Measurements from ENCODE around the gene CAMSAP1.

CAMSAP1 gene

DNA sequence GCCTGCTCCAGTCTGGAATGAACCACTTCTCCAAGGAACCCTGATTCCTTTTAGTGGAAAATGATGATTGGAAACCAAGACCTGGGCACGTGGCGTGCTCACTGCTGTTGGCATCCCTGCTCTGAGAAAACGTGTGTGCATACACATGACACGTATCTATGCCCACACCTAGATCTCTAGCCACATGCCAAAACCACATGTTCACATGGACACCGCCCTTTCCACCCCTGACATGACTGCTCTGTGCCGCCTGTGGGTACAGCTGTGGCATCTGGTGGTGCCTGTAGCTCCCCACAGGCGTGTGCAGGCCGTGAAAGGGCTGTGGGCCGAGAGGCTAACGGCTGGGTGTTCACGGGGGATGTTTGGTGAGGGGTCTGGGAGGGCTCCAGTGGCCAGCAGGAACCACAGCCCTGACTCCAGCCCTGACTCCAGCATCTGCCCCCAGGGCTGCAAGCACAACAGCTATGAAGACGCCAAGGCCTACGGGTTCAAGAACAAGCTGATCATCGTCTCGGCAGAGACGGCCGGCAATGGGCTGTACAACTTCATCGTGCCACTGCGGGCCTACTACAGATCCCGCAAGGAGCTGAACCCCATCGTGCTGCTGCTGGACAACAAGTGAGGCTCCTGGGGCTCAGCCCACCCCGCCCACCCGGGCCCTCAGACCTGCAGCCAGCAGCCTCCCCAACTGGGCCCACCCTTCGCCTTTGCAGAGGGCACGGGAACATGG lies 130.3 kb downstream of the CAMSAP1 start:
- DNase-seq, result no peak

GRCh38 chr9:135775911-135776310 lies 131.4 kb downstream of the CAMSAP1 start:
- no peak for DNase-seq

GRCh38 chr9:135774794-135775525 lies 132.4 kb downstream of the CAMSAP1 start:
- no peak for DNase-seq

DNA sequence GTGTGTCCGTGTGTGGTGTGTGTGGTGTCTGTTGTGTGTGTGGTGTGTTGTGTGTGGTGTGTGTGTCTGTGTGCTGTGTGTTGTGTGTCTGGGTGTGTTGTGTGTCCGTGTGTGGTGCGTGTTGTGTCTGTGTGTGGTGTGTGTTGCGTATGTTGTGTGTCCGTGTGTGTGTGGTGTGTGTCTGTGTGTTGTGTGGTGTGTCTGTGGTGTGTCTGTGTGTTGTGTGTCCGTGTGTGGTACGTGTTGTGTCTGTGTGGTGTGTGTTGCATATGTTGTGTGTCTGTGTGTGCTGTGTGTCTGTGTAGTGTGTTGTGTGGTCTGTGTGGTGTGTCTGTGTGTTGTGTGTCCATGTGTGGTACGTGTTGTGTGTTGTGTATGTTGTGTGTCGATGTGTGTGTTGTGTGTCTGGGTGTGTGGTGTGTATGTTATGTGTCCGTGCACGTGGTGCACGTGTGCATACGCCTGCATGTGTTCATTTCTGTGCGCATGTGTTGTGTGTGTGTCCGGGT lies 133.1 kb downstream of the CAMSAP1 start:
- DNase-seq, result no peak

DNA sequence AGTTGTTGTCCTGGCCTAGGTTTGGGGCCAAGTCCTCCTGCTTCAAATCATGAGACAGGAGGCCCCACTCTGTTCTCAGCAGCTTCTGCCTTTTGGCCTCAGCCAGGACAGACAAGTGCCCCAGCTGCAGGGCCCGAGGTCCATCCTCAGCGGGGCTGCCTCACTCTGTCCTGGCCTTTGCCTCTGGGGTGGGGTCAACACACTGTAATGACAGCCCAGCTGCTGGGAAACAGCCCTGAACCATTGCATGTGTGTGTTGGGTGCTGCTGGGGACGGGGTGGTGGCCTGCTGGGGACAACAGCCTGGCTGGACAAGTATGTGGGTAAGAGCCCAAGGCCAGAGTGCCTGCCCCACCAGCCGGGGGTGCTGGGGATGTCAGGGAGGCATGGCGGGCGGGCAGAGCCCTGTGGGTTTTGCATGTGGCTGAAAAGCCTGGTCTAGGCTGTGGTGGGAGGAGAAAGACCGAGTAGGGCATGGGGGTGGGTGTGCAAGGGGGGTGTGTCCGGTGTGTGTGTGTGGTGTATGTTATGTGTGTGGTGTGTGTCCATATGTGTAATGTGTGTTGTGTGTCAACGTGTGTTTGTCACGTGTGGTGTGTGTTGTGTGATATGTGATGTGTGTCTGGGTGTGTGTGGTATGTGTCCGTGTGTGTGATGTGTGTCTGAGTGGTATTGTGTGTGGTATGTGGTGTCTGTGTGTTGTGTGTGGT lies 133.7 kb downstream of the CAMSAP1 start:
- no peak for DNase-seq

DNA sequence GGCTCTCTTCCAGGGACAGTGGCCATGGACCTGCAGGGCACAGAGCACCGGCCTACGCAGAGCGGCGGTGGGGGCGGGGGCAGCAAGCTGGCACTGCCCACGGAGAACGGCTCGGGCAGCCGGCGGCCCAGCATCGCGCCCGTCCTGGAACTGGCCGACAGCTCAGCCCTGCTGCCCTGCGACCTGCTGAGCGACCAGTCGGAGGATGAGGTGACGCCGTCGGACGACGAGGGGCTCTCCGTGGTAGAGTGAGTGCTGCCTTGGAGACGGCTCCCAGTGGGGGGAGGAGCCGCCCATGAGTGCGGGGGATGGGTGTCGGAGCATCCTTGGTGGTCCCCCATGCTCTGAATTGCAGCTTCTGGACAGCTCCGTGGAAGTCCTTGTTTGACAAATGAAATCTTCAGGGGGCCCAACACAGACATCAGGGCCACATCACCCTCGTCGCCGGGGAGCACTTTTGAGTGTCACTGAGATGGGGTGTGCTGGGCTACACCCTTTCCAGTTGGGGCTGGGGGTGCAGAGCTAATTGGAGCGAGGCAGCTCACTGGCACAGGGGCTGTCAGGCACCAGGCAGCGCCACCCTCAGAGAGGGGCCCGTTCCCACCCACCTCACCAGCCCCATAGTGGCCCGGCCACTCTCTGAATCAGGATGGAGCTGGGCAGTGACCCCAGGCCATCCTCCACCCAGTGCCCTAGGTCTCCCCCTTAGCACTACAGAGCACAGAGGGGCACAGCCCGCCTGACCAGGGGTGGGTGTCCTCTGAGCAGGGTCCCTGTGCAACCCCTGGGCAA lies 134.4 kb downstream of the CAMSAP1 start:
- no peak for DNase-seq

DNA sequence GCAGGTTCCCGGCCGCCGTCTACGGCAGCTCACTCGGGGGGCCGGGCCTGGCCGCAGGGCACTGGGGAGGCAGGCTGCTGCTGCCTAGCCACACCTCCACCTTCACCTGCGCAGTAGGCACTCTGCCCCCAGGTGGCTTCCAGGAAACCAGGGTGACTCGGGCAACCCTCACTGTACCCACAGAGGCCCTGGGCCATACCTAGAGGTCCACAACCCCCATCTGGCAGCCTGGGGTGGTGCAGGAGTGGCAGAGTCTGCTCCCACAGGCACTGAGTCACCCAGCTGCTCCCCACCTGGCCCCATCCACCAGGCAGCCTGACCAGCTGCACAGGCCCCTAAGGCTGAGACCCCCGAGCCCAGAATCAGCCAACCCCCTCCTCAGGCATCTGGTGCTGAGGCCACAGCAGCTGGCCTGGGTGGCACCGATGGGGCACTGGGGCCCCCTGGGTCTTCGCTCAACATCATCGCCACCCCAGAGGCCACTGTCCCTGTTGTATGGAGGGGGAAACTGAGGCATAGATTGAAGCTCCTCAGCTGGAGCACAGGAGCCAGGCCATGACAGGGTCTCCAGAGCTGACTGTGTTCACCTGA lies 135.2 kb downstream of the CAMSAP1 start:
- DNase-seq, result no peak

DNA sequence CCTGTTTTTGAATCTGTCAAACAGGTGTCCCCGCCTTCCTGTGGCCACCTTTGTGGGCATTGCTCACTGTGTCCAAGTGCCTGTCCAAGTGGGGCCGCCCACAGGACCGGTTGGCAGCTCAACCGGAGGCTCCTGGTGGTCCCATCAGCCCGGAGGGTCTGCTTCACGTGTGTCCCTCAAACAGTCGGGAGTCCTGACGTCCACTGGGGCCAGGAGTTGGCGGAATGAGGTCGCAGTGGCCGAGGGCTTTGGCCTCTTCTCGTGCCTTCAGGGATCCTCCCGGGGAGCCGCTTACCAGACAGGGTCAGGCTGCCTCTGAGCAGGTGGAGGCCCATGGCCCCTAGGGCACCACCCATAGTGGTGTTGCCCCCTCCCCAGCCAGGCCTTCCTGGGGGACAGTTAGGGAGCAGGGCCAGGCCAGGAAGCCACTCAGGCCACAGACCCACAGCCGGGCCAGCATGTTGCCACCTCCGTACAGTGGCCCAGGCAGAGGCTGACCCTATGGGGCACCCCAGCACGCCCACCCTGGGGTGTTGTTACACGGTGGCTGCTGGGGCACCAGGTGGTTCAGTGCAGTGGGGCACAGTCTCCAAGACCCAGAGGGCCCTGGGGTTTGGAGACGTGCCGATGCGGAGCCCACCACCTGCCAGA lies 135.8 kb downstream of the CAMSAP1 start:
- DNase-seq, result no peak

- no peak for DNase-seq
These were observed 136.6 kb downstream of the CAMSAP1 start for GRCh38 chr9:135770771-135771170.

GRCh38 chr9:135770203-135770535 lies 137.2 kb downstream of the CAMSAP1 start:
- DNase-seq, result no peak

GRCh38 chr9:135769489-135770202 lies 137.7 kb downstream of the CAMSAP1 start:
- DNase-seq, result no peak

- DNase-seq, result no peak
These were observed 138.7 kb downstream of the CAMSAP1 start for GRCh38 chr9:135768516-135769218.

DNA sequence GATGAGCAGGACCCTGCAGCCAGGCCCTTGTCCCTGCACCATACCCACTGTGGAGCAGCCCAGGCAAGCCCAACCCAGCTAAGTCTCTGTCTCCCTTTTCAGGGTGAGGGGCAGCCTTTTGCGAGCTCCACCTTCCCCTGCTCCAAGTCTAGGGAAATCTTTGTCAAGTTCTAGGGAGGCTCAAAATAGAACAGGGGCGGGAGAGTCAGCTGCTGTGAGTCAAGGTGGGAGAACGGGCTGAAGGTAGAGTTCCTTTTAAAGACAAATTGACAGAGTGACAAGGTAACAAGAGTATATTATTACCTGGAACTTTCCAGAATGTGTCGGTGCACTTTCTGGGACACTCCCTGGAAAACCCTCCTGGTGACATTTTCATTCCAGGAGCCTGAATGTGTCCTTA lies 140.6 kb downstream of the CAMSAP1 start:
- peak in 17 of 56 donors; percentile 5 to 58 (median 37) for DNase-seq

GRCh38 chr9:135766251-135766650 lies 141.1 kb downstream of the CAMSAP1 start:
- DNase-seq, result peak in 1 of 56 donors; percentile 47

DNA sequence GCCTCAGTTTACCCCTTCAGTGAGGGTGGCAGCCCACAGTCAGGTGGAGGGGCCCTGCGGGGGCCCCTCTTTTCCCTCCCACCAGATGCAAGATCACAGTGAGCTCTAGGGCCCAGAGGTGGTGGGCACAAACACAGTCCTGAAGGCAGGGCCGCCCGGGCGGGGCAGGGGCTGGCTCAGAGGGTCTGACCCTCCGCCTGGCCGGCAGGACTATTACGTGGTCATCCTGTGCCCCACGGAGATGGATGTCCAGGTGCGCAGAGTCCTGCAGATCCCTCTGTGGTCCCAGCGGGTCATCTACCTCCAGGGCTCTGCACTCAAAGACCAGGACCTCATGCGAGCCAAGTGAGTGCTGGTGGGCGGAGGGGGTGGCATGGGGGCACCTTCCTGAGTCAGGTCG lies 141.9 kb downstream of the CAMSAP1 start:
- no peak for DNase-seq

DNA sequence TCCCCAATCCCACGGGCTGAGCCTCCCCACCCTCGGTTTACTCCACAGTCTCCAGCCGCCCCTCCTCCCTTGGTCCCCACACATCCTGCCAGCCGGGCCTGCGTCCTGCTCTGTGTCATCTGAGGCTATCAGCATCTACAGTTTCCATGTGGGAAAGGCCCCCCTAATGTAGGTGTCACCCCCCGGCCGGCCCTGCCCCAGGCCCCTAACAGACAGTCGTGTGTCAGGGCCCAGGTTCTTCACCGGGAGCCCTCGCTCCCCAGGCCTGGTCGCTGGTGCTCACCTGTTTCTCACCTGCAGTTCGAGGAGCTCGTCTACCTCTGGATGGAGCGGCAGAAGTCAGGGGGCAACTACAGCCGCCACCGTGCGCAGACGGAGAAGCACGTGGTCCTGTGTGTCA lies 142.6 kb downstream of the CAMSAP1 start:
- DNase-seq, result no peak

GRCh38 chr9:135763716-135764446 lies 143.5 kb downstream of the CAMSAP1 start:
- no peak for DNase-seq

- no peak for DNase-seq
These were observed 144.4 kb downstream of the CAMSAP1 start for GRCh38 chr9:135762921-135763320.

GRCh38 chr9:135761845-135762168 lies 145.5 kb downstream of the CAMSAP1 start:
- DNase-seq, result no peak
